Stromal cell of bone marrow (primary cell): Measurements from ENCODE around the gene SPATS2L.

Experiments
- DNase-seq: peaks from one replicate; pipeline ENCODE4 v3.0.0-alpha.2; 2012; ENCODE audit warnings: low read depth

Gene SPATS2L

DNA sequence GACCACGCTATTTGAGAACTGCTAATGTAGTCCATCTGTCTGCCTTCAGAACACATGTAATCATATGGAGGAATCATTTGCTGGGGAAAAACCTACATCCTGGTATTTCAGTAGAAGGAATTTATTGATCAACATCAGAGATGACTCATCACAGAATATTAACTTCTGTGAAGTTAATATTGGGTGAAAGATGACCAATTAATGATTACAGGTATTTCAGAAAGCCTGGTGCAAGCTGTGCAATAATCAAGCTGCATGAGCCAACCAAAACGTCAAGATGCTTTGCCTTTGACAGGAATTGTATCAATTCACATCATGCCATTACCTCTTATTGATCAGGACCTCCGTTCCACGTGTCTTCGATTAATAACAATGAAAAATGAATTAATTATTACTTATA lies 9.4 kb upstream of the SPATS2L start:
- DNase-seq, result no peak

DNA sequence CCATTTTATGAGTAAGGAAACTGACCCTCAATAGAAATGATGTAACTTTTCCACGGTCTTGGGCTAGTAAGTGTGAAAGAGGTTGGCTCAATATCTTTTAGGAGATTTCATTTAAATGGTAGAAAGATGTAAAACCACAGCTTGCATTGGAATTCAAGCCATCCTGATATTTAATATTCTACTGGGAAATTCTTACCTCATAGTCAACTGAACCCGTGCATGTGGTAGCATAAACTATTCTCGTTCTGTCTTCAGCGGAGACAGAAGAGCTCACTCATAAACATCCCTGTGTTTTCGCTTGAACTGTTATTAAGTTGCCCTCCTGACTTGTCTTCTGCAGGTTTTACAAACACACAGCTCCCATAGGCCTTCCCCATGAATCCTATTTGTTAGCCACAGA lies 8.5 kb upstream of the SPATS2L start:
- DNase-seq, result no peak

DNA sequence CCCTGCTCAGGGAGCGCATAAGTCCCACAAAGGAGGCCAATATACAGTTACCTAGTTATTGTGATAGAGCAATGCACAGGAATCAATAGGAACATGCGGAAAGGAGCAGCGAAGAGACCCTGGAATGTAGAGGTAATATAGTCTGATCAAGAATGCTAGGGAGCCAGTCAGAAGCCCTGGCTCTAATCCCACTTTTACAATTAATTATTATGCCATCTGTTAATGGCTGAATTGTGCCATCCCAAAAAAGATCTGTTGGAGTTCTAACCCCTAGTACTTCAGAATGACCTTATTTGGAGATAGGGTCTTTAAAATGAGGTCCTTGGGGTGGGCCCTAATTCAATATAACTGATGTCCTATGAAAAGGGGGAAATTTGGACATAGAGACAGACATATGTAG lies 7.7 kb upstream of the SPATS2L start:
- DNase-seq, result no peak

DNA sequence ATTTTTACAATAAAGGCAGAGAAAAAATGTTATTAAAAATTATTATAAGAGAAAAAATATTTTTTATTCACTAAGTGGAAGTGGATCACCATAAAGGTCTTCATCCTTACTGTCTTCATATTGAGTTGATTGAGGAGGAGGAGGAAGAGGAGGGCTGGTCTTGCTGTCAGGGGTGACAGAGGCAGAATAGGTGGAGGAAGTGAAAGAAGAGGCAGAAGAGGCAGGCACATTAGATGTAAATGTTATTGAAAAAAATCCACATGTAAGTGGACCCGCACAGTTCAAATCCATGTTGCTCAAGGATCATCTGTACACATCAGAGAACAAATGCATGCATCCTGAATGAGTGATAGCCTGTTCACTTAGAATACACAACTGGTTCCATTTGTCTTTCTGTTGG lies 6.4 kb upstream of the SPATS2L start:
- no peak for DNase-seq

DNA sequence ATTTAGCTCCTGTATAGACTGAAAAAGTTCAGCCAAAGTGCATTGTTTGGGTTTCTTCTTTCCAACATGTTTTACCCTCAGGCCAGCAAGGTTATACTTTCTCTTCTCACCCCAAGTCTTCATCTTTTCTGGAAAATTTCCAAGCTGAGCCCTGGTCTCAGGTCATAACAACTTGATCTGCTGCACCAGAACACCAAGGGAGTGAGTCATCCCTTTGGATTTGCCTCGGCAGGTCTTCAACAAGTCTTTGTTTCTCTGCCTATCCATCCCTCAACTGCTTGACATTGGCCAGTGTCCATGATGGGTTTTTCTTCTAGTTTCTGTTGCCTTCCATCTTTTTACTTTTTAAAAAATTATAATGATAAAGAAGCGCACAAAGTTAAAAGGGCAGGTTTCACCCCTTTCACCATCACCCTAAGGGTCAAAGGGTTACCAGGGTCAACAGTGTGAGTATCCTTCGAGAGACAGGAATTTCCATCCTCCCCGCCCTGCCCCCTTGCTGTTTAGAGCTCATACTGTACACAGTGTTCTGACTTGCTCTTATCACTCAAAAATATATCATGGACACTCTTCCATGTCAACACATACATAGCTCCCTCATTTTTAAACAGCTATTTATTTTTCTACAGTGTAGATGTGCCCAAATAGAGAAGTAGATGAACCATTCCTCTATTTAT lies 5.7 kb upstream of the SPATS2L start:
- no peak for DNase-seq

DNA sequence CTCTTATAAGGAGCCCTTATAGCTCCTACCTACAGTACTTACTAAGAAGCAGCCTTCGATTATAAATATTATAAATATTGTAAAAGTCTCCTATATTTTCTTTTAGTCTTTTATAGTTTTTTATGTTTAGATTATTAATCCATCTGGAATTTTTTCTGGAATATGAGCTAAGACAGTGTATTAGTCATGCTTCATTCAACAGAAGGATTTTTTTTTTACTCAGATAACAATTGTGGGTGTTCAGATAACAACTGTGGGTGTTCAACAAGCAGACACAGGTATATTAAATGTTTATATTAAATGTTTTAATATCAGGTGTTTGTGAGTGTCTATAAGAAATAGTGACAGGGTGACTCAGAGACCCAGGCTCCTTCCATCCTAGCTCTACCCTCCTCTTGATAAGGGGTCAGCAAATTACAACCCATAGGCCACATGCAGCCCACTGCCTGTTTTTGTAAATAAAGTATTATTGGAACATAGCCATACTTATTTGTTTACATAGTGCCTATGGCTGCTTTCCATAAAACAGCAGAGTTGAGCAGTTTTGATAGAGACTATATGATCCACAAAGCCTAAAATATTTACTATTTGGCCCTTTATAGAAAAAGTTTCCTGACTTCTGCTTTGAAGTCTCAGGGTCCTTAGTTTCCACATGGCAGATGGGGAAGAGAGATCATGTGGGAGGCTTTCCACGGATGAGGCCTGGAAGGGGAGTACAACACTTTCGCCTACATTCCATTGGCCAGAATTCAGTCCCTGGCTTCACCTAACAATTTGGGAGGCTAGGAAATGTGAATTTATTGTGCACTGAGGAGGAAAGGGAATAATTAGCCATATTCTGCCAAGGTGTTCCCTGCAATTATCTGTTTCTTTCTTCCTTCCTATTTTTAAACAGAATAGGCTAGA lies 4.3 kb upstream of the SPATS2L start:
- DNase-seq, result no peak

DNA sequence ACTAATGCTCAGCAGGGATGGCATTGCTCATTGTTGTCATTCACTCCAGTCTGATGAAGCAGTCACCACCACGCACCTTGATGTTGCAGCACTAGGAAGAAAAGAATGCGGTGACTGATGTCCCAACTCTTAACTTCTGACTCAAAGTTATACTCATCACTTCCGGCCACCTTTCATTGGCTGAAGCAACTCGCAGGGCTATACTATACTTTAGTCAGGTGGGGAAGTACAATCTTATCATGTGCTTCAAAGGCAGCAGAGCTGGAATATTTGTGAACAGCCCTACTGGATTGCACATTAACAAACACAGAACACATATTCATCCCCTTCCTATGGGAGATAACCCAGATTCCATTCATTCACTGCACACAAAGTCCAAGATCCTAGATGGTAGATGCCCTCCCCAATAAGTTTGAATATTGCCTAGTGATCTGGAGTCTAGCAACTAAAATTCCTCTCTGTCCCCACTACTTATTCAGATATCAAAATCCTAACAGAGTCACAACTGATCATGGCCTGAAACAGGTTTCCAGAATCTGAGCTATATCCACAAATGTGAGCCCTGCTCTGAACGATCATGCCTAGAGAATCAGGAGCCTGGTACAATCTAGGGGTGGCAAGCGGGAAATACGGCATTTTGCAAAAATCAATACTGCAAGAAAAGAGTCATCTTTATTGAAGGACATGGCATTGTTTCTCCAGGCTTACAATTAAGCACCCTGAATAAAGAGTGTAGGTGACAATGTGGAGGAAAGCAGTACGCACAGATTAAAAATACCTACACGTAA lies 3.4 kb upstream of the SPATS2L start:
- DNase-seq, result no peak

DNA sequence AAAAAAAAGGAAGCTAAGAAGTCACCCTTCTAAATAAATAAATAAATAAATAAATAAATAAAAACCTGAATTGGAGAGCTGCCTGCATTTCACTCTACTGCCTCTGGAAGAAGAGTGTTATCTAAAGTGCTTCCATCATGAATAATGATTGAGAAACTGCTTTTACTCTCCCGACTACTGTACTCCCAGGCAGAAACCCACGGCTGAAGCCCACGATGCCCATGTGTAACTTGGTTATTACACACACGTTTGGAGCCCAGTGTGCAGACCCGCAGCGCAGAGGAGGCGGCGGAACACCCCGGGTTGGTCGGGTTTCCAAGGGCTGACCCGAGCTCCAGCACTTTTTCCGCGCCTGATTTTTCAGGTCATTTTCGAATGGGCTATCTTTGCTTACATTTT lies 697 bp upstream of the SPATS2L start:
- DNase-seq, result no peak

DNA sequence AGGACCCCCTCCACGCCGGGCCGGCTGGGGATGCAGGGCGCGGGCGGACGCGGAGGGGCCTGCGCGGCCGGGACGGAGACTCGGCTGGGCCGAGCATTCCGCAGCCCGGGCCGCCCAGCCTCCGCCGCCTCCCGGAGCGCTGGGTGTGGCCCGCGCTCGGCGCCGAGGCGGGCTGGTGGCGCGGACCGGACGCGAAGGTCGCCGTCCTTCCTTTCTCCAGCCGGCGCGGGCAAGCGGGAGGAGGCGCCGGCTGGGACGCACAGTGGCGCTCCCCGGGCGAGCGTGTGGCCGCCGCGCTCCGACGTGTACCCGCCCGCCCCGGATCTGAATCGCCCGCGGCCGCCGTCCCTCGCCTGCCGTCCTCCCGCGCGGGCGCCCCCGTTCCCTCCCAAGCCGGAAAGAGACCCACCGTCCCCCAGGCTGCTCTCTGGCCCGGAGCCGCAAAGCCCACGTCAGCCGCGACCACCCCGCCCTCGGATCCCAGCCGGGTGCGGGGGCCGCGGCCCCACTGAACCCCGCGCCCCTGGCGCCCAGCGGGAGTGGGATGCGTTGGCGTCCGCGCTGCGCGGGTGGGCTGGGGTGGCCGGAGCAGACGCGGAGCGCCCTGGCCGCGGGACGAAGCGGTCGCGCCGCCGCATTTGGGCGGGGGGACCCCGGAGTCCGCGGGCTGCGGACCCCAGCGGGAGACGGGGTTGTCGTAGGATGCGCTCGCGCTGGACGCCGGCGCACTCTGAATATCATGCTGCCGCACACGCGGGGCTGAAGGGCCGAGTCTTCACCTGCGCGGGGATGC lies 634 bp downstream of the SPATS2L start:
- DNase-seq, result no peak

DNA sequence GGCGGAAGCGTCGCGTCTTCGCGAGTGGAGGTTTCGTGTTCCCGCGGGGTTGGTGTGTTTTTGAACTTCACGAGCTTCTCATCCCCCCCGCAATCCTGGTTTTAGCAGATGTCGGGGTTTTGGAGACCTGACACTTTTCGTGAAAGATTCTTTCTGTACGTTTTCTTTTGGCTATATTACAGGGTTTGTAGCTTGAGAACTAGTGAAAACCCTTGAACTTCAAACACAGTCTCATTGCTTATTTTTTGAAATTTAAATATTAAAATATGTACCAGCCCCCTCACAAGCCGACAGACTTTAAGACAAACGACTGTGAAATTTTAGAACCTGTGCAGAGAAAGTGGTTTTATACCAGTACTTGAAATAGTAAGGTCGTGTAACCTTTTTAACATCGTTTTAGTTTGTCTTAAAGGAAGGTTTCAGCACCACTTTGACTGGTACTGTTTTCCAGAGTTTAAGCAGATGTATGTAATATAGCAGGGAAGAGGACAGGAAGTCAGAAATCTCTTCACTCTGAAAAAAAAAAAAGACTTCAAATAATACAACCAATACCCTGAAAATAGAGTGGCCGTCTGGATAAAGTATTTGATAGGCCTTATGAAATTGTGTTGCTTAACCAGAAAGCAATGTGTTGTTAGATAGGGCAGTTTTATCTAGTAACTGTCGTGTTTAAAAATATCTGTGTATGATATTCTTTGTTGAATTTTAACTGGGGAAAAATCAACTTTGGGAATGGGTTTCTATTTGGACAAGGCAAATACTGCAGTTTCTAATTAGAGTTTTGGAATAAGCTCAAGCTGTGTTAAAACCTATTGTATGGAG lies 1.4 kb downstream of the SPATS2L start:
- no peak for DNase-seq

DNA sequence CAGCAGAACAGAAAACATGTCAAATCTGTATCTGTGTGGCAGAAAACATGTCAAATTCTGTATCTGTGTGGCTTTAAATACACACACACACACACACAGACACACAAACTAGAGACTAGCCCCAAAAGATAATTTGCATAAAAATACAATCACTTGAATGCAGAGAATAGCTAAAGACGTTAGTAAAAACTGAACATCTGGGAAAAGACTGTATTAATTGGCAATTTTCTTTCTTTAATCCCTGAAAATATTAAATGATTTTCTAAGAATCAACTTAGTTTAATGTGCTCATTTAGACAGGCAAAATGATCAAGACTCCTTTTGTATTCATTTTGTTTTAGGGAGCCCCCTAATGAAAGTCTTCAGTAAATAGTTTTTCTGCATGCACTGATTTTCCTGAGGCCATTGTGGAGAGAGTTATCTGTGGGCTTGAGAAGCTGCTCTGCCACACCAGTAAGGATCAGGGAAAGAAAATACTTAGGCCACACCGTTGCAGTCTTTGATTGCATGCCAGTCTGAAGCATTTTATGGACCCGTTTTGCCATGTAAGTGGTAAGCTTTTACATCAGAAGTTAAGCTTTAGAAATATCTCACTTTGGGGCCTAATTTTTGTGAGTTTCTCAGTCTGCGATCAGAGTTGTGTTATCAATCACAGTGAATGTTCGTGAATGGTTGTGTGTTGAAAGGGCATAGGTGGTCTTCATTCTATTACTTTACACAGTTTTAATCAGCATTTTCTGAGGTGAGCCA lies 2.2 kb downstream of the SPATS2L start:
- no peak for DNase-seq

DNA sequence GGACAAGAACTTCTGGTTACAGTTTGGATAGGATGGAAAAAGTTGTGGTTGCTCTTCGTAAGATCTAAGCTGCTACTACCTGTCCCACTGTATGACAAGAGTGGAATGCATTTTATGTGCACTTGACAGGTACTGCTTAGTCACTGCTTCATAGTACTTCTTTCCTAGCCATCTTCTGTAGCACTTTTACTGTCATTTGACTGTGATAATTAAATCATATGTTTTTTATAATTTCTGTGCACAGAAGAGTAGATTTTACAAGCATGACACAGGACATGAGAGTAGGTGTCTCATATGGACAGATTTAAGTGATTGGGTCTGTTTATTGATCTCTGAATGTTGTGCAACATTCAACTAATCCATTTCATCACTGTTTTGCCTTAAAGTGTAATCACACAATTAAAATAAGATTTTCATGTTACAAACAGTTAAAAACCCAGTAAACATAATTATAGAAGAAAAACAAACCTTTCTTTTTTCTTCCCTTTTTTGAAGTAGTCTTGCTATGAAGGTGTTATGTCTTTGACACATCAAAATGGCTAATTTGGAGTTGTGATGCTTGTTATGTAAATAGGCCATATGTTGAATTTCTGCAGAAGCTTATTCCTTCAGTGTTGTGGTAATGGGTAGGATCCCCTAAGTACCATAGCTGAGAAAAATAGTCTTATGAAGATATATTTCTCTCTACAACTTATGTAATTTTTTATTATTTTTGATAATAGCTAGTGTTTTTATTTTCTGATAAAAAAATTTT lies 3.0 kb downstream of the SPATS2L start:
- no peak for DNase-seq

DNA sequence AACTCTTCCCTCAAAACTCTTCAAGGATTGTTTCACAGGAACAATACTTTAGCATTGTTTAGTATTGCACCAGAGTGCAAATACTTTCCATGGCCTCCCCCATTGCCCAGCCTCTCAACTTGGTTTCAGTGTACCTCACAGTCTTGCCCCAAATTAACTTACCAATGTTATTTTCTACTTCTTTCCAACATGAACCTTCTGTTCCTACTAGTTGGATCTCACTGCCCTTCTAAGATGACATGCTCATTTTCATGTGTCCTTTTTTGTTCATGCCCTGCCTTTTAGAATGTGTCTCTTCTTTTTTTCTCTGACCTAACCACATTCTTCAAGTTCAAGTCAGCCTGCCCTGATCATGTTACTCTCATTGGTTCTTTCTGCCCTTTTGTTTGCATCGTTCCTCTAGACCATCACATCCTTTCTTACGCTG lies 4.1 kb downstream of the SPATS2L start:
- no peak for DNase-seq

DNA sequence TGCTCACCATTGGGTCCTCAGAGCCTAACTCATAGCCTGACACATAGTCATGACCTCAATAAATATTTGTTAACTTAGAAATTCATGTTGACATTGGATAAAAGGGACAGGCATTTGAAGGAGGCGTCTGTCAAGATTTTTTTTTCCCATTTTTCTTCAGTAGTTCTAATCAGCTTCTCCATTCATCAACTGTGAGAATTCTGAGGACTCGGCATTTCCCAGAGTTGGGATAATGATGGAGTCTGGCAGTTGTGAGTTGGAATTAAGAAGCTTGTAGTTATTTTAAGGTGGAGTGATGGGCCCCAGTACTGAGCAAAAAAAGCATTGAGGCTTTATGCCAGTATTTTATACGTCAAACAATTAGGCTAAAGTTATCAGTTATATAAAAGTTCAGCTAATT lies 4.6 kb downstream of the SPATS2L start:
- DNase-seq, result no peak

DNA sequence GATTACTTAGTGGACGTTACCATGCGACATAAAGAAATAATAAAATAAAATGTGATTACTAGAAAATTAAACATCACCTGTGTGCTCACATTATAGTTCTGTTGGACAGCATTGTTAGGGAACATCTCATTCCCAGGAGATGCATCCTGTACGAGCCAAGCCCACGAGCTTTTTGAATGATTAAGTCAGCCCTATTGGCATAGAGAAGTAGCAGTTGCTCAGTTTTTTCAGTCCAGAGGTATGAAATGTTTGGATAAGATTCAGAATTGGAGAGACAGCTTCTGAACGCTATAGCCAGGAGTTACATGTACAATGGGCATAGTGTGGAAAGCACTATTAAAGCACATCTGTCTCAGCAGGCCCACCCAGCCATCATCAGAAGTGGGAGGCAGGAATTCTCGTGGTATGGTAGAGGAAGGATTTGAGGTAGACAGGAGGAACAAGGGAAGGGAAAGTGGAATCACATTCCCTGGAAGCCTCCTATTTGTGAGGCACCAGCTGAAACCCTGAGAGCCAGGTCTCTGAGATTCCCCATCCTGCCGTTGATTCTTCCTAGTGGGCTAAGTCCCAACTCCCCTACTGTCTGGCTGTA lies 8.6 kb downstream of the SPATS2L start:
- DNase-seq, result no peak

DNA sequence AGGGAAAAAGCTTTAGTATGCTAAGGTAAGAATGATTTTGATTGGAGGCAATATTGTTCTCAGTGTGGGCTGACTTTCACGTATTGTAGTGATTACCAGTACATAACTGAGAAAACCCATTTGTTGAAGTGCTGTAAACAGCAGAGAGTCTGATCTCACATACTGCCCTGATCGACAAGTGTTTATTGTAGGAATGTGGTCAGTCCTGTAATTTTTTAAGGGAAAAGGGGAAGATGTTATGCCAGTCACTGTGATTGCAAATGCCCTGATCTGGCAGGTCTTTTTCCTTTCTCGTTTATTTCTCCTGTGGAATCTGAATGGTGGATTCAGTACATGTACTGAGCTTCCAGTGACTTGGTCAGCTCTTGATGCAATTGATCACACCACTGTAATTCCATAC lies 11.5 kb downstream of the SPATS2L start:
- DNase-seq, result no peak

DNA sequence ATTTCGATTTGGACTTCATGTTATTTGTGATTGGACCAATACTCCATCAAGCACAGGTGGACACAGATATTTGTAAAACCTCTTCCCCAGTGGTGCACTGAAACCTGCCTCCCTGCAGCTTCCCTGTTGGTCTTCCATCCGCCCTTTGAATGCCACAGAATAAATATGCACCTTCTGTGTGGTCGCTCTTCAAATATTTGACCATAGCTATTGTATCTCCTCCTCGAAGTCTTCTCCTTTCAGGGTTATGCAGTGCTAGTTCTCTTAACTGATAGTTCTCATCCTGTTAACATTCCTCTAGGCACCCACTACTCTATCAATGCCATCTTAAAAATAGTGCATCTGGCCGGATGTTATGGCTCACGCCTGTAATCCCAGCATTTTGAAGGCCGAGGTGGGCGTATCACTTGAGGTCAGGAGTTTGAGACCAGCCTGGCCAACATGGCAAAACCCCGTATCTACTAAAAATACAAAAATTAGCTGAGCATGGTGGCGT lies 12.5 kb downstream of the SPATS2L start:
- no peak for DNase-seq

DNA sequence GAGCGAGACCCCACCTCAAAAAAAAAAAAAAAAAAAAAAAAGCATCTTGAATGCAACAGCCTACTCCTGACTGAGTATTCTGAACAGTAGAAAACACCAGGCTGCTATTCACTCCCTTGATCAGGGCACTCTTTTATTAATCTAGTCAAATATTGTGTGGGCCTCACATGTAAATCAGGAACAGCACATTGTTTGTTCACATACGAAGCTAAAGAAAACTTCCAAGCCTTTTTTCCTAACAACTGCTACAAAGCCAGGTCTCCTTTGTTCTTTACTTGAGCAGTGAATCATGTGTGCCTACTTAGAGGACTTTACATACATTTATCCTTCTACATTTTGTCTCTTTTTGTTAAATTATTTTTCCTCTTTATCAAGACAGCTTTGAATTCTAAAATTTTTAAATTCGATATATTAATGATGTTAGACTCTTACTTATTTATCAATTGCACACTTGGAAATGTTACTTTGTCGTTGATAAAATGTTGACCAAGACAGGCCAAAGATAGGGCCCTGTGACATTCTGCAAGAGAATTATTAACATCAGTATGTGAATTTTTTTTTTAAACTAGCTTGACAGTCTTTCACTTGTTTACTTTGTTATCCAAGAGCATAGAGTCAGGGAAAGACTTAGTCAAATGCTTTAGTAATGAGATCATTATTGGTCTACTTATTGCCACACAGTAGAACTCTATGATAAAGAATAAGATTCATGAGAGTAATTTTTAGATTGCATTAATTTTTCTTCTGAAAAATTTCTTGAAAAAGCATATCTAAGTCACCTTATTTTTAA lies 13.2 kb downstream of the SPATS2L start:
- DNase-seq, result peak; percentile 54
